Stimulated activated CD8-positive, alpha-beta memory T cell treated with anti-CD3 and anti-CD28 coated beads, Interleukin-7, amount 100 ng/mL, for 4 hours (primary cell): Measurements from ENCODE around the gene ATXN3L.
"Not testable (repeated sequence)": the region's sequence is repeated elsewhere in the genome, so short reads cannot be mapped to it uniquely, and the experiment has no call there.

Experiments
- DNase-seq, 2 donors: peaks; one replicate each; pipeline ENCODE4 v3.0.0-alpha.2; 2020; ENCODE audit warnings: low read depth in 2 of 2

The ATXN3L gene

GRCh38 chrX:13307041-13307440, 12.8 kb downstream of the ATXN3L start:
- DNase-seq = no peak

GRCh38 chrX:13305108-13305507, 14.7 kb downstream of the ATXN3L start:
- DNase-seq = no peak

- no peak for DNase-seq
These were observed 15.8 kb downstream of the ATXN3L start for GRCh38 chrX:13304052-13304451.

GRCh38 chrX:13303248-13303647, 16.6 kb downstream of the ATXN3L start:
- DNase-seq = not testable (repeated sequence)

GRCh38 chrX:13298836-13299235, 21.0 kb downstream of the ATXN3L start:
- DNase-seq = no peak

- no peak for DNase-seq
These were observed 24.0 kb downstream of the ATXN3L start for GRCh38 chrX:13295841-13296240.

GRCh38 chrX:13293700-13294099, 26.2 kb downstream of the ATXN3L start:
- DNase-seq = no peak

- no peak for DNase-seq
These were observed 28.8 kb downstream of the ATXN3L start for GRCh38 chrX:13290891-13291614.

- DNase-seq = no peak
These were observed 31.2 kb downstream of the ATXN3L start for GRCh38 chrX:13288671-13289070.

- no peak for DNase-seq
These were observed 32.0 kb downstream of the ATXN3L start for GRCh38 chrX:13287816-13288215.

- no peak for DNase-seq
These were observed 34.2 kb downstream of the ATXN3L start for GRCh38 chrX:13285693-13286092.

- no peak for DNase-seq
These were observed 34.6 kb downstream of the ATXN3L start for GRCh38 chrX:13285229-13285628.

GRCh38 chrX:13284570-13284969, 35.3 kb downstream of the ATXN3L start:
- DNase-seq = no peak

GRCh38 chrX:13283950-13284546, 35.8 kb downstream of the ATXN3L start:
- no peak for DNase-seq

- DNase-seq = no peak
These were observed 36.3 kb downstream of the ATXN3L start for GRCh38 chrX:13283512-13283911.

- DNase-seq = no peak
These were observed 38.6 kb downstream of the ATXN3L start for GRCh38 chrX:13281289-13281688.

GRCh38 chrX:13279279-13280018, 40.4 kb downstream of the ATXN3L start:
- DNase-seq = no peak

- no peak for DNase-seq
These were observed 42.3 kb downstream of the ATXN3L start for GRCh38 chrX:13277539-13277938.

- no peak for DNase-seq
These were observed 42.9 kb downstream of the ATXN3L start for GRCh38 chrX:13276991-13277390.

GRCh38 chrX:13275031-13275430, 44.8 kb downstream of the ATXN3L start:
- no peak for DNase-seq

GRCh38 chrX:13272426-13272825, 47.4 kb downstream of the ATXN3L start:
- DNase-seq = no peak

- no peak for DNase-seq
These were observed 48.3 kb downstream of the ATXN3L start for GRCh38 chrX:13271511-13271910.

- DNase-seq = no peak
These were observed 49.5 kb downstream of the ATXN3L start for GRCh38 chrX:13270360-13270759.
